H9 (cell line): ENCODE results near the gene NCAPH2. TPM values are rescaled to one million over a fixed set of nuclear protein-coding genes. Genes with fewer than 3 reads are reported as not detected.

Experiments
- DNase-seq: peaks from one replicate; pipeline ENCODE4 v3.0.0-alpha.2; 2017
- H2AFZ ChIP-seq: one replicate; pipeline ENCODE4 v1.6.1; 2013; ENCODE audit warnings: mild to moderate bottlenecking, low read length, control low read depth, moderate library complexity
- H2AK5ac ChIP-seq: 2 replicates; pipeline ENCODE4 v1.6.1; 2013; ENCODE audit warnings: low read length, control low read depth, mixed read lengths; ENCODE audit not compliant: insufficient read length
- H2BK120ac ChIP-seq: one replicate; pipeline ENCODE4 v1.6.1; 2013; ENCODE audit warnings: low read depth, mild to moderate bottlenecking, low read length, control low read depth, inconsistent platforms; ENCODE audit not compliant: poor library complexity, severe bottlenecking
- H2BK12ac ChIP-seq: 2 replicates; pipeline ENCODE4 v1.6.1; 2013; ENCODE audit warnings: low read length, control low read depth, mixed read lengths, low read depth; ENCODE audit not compliant: insufficient read length
- H2BK15ac ChIP-seq: 2 replicates; pipeline ENCODE4 v1.6.1; 2013; ENCODE audit warnings: low read depth, low read length, control low read depth
- H2BK20ac ChIP-seq: one replicate; pipeline ENCODE4 v1.6.1; 2013; ENCODE audit warnings: low read depth, mild to moderate bottlenecking, low read length, control low read depth, inconsistent platforms; ENCODE audit not compliant: poor library complexity, severe bottlenecking
- H2BK5ac ChIP-seq: 2 replicates; pipeline ENCODE4 v1.6.1; 2013; ENCODE audit warnings: low read length, control low read depth, mixed read lengths; ENCODE audit not compliant: insufficient read length
- H3K14ac ChIP-seq: 2 replicates; pipeline ENCODE4 v1.6.1; 2013; ENCODE audit warnings: low read length, control low read depth; ENCODE audit not compliant: insufficient read depth
- H3K18ac ChIP-seq: 2 replicates; pipeline ENCODE4 v1.6.1; 2013; ENCODE audit warnings: low read depth, mild to moderate bottlenecking, mixed read lengths, low read length, control low read depth; ENCODE audit not compliant: insufficient read length
- H3K23ac ChIP-seq: 2 replicates; pipeline ENCODE4 v1.6.1; 2013; ENCODE audit warnings: low read length, control low read depth, mixed read lengths, low read depth; ENCODE audit not compliant: insufficient read length
- H3K23me2 ChIP-seq: 2 replicates; pipeline ENCODE4 v1.6.1; 2013; ENCODE audit warnings: low read depth, mild to moderate bottlenecking, mixed read lengths, low read length, control low read depth; ENCODE audit not compliant: insufficient read length, poor library complexity, severe bottlenecking
- H3K27ac ChIP-seq: 2 replicates; pipeline ENCODE4 v1.5.1; 2013; ENCODE audit warnings: low read length, control low read depth, mixed read lengths, low read depth; ENCODE audit not compliant: insufficient read length
- H3K27me3 ChIP-seq: 2 replicates; pipeline ENCODE4 v1.6.1; 2013; ENCODE audit warnings: low read length, control low read depth, inconsistent platforms; ENCODE audit not compliant: insufficient read depth
- H3K4ac ChIP-seq: 2 replicates; pipeline ENCODE4 v1.6.1; 2013; ENCODE audit warnings: low read depth, mild to moderate bottlenecking, control low read depth, inconsistent platforms, low read length, moderate library complexity
- H3K4me1 ChIP-seq: 2 replicates; pipeline ENCODE4 v1.6.1; 2013; ENCODE audit warnings: low read length, control low read depth, inconsistent platforms; ENCODE audit not compliant: insufficient read depth
- H3K4me2 ChIP-seq: 2 replicates; pipeline ENCODE4 v1.6.1; 2013; ENCODE audit warnings: low read length, control low read depth, mixed read lengths; ENCODE audit not compliant: insufficient read length, insufficient read depth
- H3K56ac ChIP-seq: 2 replicates; pipeline ENCODE4 v1.6.1; 2013; ENCODE audit warnings: low read depth, mild to moderate bottlenecking, mixed read lengths, low read length, control low read depth; ENCODE audit not compliant: insufficient read length
- H3K79me1 ChIP-seq: 2 replicates; pipeline ENCODE4 v1.6.1; 2013; ENCODE audit warnings: low read depth, mild to moderate bottlenecking, moderate library complexity, low read length, control low read depth, inconsistent platforms; ENCODE audit not compliant: insufficient read depth, poor library complexity, severe bottlenecking
- H3K79me2 ChIP-seq: 2 replicates; pipeline ENCODE4 v1.6.1; 2013; ENCODE audit warnings: low read length, control low read depth, inconsistent platforms; ENCODE audit not compliant: insufficient read depth
- H3K9ac ChIP-seq: 2 replicates; pipeline ENCODE4 v1.6.1; 2013; ENCODE audit warnings: low read length, control low read depth, mixed read lengths; ENCODE audit not compliant: insufficient read length; ENCODE audit errors: extremely low read depth
- H3K9me3 ChIP-seq: one replicate; pipeline ENCODE4 v1.6.1; 2013; ENCODE audit warnings: low read depth, low read length, inconsistent platforms; ENCODE audit not compliant: control insufficient read depth
- H3T11ph ChIP-seq: one replicate; pipeline ENCODE4 v1.6.1; 2013; ENCODE audit warnings: mild to moderate bottlenecking, low read length, control low read depth, inconsistent platforms
- H4K20me1 ChIP-seq: one replicate; pipeline ENCODE4 v1.6.1; 2013; ENCODE audit not compliant: control insufficient read depth, insufficient read length, insufficient read depth
- H4K5ac ChIP-seq: 2 replicates; pipeline ENCODE4 v1.6.1; 2013; ENCODE audit warnings: low read depth, mild to moderate bottlenecking, mixed read lengths, low read length, control low read depth; ENCODE audit not compliant: insufficient read length
- H4K8ac ChIP-seq: replicated peaks from 2 replicates; pipeline ENCODE4 v1.6.1; 2013; ENCODE audit warnings: low read length, control low read depth, mixed read lengths, low read depth; ENCODE audit not compliant: insufficient read length
- H4K91ac ChIP-seq: 2 replicates; pipeline ENCODE4 v1.6.1; 2013; ENCODE audit warnings: low read depth, mild to moderate bottlenecking, moderate library complexity, mixed read lengths, low read length, control low read depth; ENCODE audit not compliant: insufficient read length
- H3K27ac Mint-ChIP-seq, 3 experiments: 2 replicates in 2 of 3; 3 replicates in 1 of 3; pipeline ENCODE4 v1.8.0; 2020 to 2021; ENCODE audit warnings: mixed read lengths in 3 of 3, mild to moderate bottlenecking in 1 of 3, moderate library complexity in 1 of 3
- H3K27me3 Mint-ChIP-seq: 2 replicates; pipeline ENCODE4 v1.8.0; 2021; ENCODE audit warnings: low read depth, mild to moderate bottlenecking, moderate library complexity, mixed read lengths
- H3K36me3 Mint-ChIP-seq, 3 experiments: 2 replicates in 2 of 3; 3 replicates in 1 of 3; pipeline ENCODE4 v1.8.0; 2020 to 2021; ENCODE audit warnings: low read depth in 3 of 3, mixed read lengths in 3 of 3; ENCODE audit not compliant: insufficient read depth in 1 of 3
- H3K4me1 Mint-ChIP-seq, 2 experiments: 2 replicates each; pipeline ENCODE4 v1.8.0; 2020; ENCODE audit warnings: mixed read lengths in 2 of 2
- H3K4me3 Mint-ChIP-seq, 2 experiments: 2 replicates in 1 of 2; 3 replicates in 1 of 2; pipeline ENCODE4 v1.8.0; 2020 to 2021; ENCODE audit warnings: mild to moderate bottlenecking in 2 of 2, mixed read lengths in 2 of 2, moderate library complexity in 1 of 2
- H3K9me3 Mint-ChIP-seq, 2 experiments: 2 replicates in 1 of 2; 3 replicates in 1 of 2; pipeline ENCODE4 v1.8.0; 2020; ENCODE audit warnings: mild to moderate bottlenecking in 2 of 2, mixed read lengths in 2 of 2, moderate library complexity in 1 of 2
- WGBS: extraction: QIAGEN DNeasy Blood & Tissue Kit; methylation state at CpG from one replicate; pipeline ENCODE4 v1.1.7; 2013; ENCODE audit warnings: missing lambda C conversion rate, low lambda C conversion rate, mixed read lengths; ENCODE audit not compliant: insufficient read length; ENCODE audit errors: extremely low coverage; 5-methylcytosine and 5-hydroxymethylcytosine counted together
- total RNA-seq: library from RNA; stranded (reverse); gene quantifications from 2 replicates; pipeline ENCODE4 v1.2.1, GENCODE V29; 2021
- TF ChIP-seq, protein P1 (sequence below): fragments of 200-600 bp; sonication (generic); conservative IDR thresholded peaks from 3 replicates; pipeline ENCODE4 v1.8.0; 2021; ENCODE audit warnings: antibody characterized with exemption, mild to moderate bottlenecking

The NCAPH2 gene
- total RNA-seq, 1 experiment from 2014 or later = 76.2 TPM

GRCh38 chr22:50503475-50504145 lies 4.4 kb upstream of the NCAPH2 start:
- peaks cover under 1% of the 10 kb centered on the region for H3K79me1 ChIP-seq
- Mint-ChIP-seq H3K4me3 (no peak overlapping the region), H3K4me1 (peaks cover 2 to 5% of the 10 kb centered on the region in 2 experiments), H3K9me3 (no peaks in the 10 kb centered on the region), H3K36me3 (peaks cover 0 to 3% (median 0%) of the 10 kb centered on the region in 3 experiments; a peak in 2 of 7 replicates), H3K27ac (no peak overlapping the region), H3K27me3 (no peaks in the 10 kb centered on the region)
- H3K27ac ChIP-seq = no peak overlapping the region
- H4K8ac ChIP-seq = no peak overlapping the region
- peaks cover under 1% of the 10 kb centered on the region; the same call in 1 of the 2 replicates for H3K79me2 ChIP-seq
- no peaks in the 10 kb centered on the region for H3K27me3 ChIP-seq
- no peaks in the 10 kb centered on the region for H3K4me1 ChIP-seq
- no peak overlapping the region for H3K23ac ChIP-seq
- no peak overlapping the region for H2BK12ac ChIP-seq
- H3K14ac ChIP-seq = no peak overlapping the region
- no peak overlapping the region for H2AK5ac ChIP-seq
- peak; percentile 34 for DNase-seq
- no peak overlapping the region for H2AFZ ChIP-seq
- no CpG with 5 or more reads among the region's 26 CpGs for WGBS
- H3T11ph ChIP-seq = no peak overlapping the region
- H3K23me2 ChIP-seq = peaks cover 10% of the 10 kb centered on the region
- H2BK15ac ChIP-seq = no peak overlapping the region
- no peak overlapping the region for H4K91ac ChIP-seq
- H4K20me1 ChIP-seq = no peaks in the 10 kb centered on the region
- H2BK120ac ChIP-seq = no peak overlapping the region
- no peak overlapping the region for H3K4me2 ChIP-seq
- H3K9me3 ChIP-seq = no peaks in the 10 kb centered on the region
- no peak overlapping the region for H3K18ac ChIP-seq
- H4K5ac ChIP-seq = no peak overlapping the region
- no peak overlapping the region for H3K56ac ChIP-seq
- H3K9ac ChIP-seq = no peak overlapping the region
- TF ChIP-seq, protein P1, sequence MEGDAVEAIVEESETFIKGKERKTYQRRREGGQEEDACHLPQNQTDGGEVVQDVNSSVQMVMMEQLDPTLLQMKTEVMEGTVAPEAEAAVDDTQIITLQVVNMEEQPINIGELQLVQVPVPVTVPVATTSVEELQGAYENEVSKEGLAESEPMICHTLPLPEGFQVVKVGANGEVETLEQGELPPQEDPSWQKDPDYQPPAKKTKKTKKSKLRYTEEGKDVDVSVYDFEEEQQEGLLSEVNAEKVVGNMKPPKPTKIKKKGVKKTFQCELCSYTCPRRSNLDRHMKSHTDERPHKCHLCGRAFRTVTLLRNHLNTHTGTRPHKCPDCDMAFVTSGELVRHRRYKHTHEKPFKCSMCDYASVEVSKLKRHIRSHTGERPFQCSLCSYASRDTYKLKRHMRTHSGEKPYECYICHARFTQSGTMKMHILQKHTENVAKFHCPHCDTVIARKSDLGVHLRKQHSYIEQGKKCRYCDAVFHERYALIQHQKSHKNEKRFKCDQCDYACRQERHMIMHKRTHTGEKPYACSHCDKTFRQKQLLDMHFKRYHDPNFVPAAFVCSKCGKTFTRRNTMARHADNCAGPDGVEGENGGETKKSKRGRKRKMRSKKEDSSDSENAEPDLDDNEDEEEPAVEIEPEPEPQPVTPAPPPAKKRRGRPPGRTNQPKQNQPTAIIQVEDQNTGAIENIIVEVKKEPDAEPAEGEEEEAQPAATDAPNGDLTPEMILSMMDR = 0 out of 3 replicates have a peak, but pooled peaks have one; percentile 18
- no peak overlapping the region for H2BK20ac ChIP-seq
- H2BK5ac ChIP-seq = no peak overlapping the region
- no peak overlapping the region for H3K4ac ChIP-seq
